LNCAP (cell line): ENCODE measurements around the gene NFS1.

Experiments
- TF ChIP-seq, protein P1 (sequence below): fragments of 450-650 bp; IDR thresholded peaks from 2 replicates; pipeline ENCODE4 v1.5.1; 2017; ENCODE audit warnings: mild to moderate bottlenecking

NFS1 gene

DNA sequence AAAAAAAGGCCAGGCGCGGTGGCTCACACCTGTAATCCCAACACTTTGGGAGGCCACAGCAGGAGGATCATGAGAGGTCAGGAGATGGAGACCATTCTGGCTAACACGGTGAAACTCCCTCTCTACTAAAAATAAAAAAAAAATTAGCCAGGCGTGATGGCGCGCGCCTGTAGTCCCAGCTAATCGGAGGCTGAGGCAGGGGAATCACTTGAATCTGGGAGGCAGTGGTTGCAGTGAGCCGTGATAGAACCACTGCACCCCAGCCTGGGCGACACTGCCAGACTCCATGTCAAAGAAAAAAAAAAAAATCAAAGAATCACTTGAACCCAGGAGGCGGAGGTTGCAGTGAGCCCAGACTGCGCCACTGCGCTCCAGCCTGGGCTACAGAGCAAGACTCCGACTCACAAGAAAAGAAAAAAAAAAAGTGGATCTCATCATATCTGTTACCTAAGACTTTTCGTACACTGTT, 38.7 kb upstream of the NFS1 start:
- TF ChIP-seq, protein P1, sequence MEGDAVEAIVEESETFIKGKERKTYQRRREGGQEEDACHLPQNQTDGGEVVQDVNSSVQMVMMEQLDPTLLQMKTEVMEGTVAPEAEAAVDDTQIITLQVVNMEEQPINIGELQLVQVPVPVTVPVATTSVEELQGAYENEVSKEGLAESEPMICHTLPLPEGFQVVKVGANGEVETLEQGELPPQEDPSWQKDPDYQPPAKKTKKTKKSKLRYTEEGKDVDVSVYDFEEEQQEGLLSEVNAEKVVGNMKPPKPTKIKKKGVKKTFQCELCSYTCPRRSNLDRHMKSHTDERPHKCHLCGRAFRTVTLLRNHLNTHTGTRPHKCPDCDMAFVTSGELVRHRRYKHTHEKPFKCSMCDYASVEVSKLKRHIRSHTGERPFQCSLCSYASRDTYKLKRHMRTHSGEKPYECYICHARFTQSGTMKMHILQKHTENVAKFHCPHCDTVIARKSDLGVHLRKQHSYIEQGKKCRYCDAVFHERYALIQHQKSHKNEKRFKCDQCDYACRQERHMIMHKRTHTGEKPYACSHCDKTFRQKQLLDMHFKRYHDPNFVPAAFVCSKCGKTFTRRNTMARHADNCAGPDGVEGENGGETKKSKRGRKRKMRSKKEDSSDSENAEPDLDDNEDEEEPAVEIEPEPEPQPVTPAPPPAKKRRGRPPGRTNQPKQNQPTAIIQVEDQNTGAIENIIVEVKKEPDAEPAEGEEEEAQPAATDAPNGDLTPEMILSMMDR, result no peak

DNA sequence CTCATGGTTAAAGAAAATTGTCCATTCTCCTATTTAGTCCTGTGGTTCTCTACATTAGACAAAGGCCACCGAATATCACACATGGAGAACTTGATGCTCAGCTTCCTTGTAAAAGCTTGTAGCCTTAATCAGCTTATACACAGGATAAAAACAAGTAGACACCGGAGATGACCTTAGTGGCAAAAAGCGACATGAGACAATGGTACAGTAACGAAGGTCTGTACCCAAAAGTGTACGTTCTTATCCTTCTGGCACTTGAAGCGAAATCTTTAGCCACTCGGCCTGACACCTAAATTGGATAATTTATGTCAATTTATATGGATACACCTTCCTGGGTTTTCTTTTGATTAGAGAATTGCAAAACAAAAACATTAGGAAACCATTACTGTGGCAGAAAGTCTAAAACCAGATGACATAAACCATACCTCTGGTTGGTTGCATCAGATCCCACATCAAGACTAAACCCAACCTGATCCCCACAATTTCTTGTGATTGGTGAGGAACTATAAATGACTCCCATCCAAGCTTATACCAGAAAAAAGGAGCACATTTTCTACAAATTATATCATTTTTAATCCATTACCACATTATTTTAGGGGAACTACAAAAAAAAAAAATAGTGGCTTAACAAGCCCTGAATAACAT, 36.8 kb upstream of the NFS1 start:
- TF ChIP-seq, protein P1, result no peak

DNA sequence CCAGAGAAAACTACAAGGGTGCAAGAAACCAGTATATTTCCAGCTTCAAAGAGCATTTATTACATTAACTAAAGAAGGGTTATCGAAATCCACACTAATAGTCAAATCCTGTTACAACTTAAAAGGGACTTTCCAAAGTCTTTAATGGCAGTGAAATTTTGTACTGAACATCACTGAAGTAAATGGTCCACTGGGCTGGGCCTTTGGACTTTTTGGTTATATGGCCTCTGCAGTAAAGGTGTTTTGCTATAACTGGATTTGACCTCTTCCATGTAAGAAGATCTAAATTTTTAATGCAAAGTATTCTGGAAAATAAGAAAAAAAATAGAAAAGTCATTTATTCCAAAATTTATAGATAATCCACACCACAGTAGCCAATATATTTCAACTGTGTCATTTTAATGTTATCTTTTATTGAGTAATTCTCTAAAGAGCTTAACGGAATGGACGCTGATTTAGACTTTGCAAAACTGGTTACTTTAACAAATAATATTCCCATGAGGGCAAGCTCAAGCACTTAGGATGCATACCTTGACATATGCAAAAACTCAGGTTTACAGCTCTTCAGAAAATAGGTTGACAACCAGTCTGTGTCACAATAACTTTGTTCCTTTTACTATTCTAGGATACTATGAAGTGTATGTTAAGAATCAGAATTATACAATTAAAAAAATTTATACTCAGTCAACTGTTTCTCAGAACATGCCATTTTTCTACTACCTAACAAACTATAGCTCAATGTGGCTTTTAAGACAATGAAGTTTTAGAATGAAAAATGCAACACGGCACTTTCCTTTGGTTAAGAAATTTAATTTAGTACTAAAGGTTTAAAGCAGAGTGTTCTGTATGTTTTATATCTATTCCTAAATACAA, 35.9 kb upstream of the NFS1 start:
- TF ChIP-seq, protein P1, result no peak

DNA sequence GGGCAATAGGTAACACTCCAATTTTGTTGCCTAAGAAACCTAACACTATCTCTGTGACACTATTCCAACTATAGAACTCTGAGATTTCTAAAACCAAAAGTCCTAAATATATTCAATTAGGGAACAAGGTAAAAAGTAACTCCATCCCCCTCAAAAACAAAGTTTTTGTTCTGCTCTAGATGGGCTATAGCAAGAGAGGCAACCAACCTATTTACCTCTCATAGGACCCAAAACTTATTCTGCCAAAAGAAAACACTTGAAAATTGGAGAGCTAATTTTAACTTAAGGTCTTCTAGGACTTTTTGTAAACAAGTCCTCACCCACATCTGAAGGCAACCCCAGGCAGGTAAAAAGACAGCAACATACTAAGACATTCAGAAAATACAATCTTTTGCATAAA, 35.2 kb upstream of the NFS1 start:
- TF ChIP-seq, protein P1, result no peak

DNA sequence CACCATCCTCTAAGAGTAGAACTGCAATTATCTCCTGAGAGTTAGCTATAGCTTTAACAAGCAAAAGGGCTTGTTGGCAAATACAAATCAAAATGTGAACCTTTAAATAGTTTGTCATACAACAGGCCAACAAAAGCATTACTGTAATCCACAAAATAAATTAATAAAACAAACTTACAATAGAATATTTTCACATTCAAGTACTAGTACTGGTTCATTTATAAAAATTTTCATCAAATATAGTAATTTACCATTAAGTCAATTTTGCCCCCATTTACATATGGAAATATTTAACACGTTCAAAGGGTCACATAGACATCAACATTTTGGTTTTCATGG, 33.5 kb upstream of the NFS1 start:
- TF ChIP-seq, protein P1, result no peak

DNA sequence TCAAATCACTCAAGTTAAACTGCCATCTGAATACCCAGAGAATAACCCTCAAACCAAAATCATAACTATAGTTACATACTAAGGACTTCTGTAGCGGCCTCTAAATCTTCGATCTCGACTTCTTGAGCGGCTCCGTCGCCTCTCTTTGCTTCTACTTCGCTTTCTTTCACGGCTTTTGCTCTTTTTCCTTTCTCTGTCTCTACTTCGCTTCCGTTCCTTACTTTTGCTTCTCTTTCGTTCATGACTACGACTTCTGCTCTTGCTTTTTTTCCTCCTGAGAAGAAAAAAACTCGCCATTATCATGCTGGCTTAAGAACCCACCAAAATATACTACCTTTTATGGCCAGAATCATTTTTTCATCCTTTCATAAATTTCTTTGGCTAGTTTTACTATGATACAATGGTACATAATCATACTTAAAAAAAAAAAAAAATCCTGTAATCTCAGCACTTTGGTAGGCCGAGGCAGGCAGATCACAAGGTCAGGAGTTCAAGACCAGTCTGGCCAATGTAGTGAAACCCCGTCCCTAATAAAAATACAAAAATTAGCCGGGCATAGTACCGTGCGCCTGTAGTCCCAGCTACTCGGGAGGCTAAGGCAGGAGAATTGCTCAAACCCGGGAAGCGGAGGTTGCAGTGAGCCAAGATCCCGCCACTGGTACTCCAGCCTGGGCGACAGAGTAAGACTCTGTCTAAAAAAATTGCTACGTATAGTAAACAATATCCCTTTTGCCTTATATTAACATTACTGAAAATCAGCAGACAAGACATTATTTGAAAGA, 32.9 kb upstream of the NFS1 start:
- TF ChIP-seq, protein P1, result no peak

DNA sequence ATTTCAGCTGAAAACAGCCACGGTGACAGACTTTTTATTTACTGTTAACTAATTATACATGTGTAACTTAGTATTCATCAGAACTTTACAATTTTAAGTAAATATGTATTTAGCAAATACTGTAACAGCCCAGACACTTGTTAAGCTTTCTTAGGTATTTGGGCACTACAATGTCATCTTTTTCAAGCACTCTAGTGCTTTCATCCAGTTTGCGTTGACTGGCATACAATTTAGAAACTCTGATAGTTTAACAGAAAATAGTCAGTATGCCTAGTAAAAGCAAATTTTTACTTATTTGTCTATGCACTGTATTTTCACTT, 32.3 kb upstream of the NFS1 start:
- TF ChIP-seq, protein P1, result no peak
